Transverse colon (tissue), 4 donors: ENCODE results near the gene ZNF443. TPM values are rescaled to one million over a fixed set of nuclear protein-coding genes. Genes with fewer than 3 reads are reported as not detected.
"Not testable (repeated sequence)": the region's sequence is repeated elsewhere in the genome, so short reads cannot be mapped to it uniquely, and the experiment has no call there.

Source experiments
- DNase-seq: peaks from one replicate; pipeline ENCODE4 v3.0.0-alpha.2; 2019
- H3K27ac ChIP-seq, 4 donors: fragments of 200-600 bp; sonication (generic); 2 replicates each; pipeline ENCODE4 v1.5.1; 2016 to 2018; ENCODE audit warnings: inconsistent platforms in 4 of 4
- H3K27me3 ChIP-seq: fragments of 200-600 bp; sonication (generic); 2 replicates; pipeline ENCODE4 v1.5.1; 2017; ENCODE audit warnings: inconsistent platforms
- H3K36me3 ChIP-seq, 4 donors: fragments of 200-600 bp; sonication (generic); 2 replicates each; pipeline ENCODE4 v1.5.1; 2017 to 2019; ENCODE audit warnings: inconsistent platforms in 4 of 4
- H3K4me1 ChIP-seq, 4 donors: fragments of 200-600 bp; sonication (generic); 2 replicates each; pipeline ENCODE4 v1.5.1; 2017 to 2020; ENCODE audit warnings: inconsistent platforms in 4 of 4
- H3K4me3 ChIP-seq, 4 donors: fragments of 200-600 bp; sonication (generic); 1 replicate in 1 of 4; 2 replicates in 3 of 4; pipeline versions ENCODE4 v1.5.1 to v1.6.1; 2017 to 2019; ENCODE audit warnings: inconsistent platforms in 4 of 4
- H3K9me3 ChIP-seq, 2 donors: fragments of 200-600 bp; sonication (generic); 2 replicates each; pipeline ENCODE4 v1.5.1; 2017 to 2019; ENCODE audit warnings: inconsistent platforms in 2 of 2
- EP300 ChIP-seq: sonication (generic); formaldehyde crosslinking; IDR thresholded peaks from one replicate; pipeline ENCODE4 v1.6.1; 2017; ENCODE audit warnings: antibody characterized with exemption, low read depth
- POLR2A ChIP-seq: fragments of 450-650 bp; IDR thresholded peaks from one replicate; pipeline ENCODE4 v1.6.1; 2016; ENCODE audit warnings: antibody characterized with exemption, mild to moderate bottlenecking, moderate library complexity
- POLR2AphosphoS5 ChIP-seq, 3 donors: sonication (generic); formaldehyde crosslinking; IDR thresholded peaks; one replicate each; pipeline ENCODE4 v1.6.1; 2016; ENCODE audit warnings: antibody characterized with exemption in 3 of 3
- whole genome bisulfite sequencing, 2 donors: methylation state at CpG; one replicate each; pipeline ENCODE4 v1.1.5; 2018; ENCODE audit warnings: low coverage in 1 of 2; 5-methylcytosine and 5-hydroxymethylcytosine counted together
- in situ Hi-C, 4 donors: fragments of 200-750 bp; cut with MboI; loops; one replicate each; pipeline versions ENCODE4 v1.15.0 to v1.15.1; 2017; ENCODE audit warnings: low sequenced_read_pairs in 3 of 4, low pct_ligation_motif_present in 1 of 4, low pct_unique_long_range_greater_than_20kb in 1 of 4
- intact Hi-C: fragments of 100-400 bp; cut with DNase I; formaldehyde crosslinking; loops from one replicate; pipeline ENCODE4 v1.15.1; 2023; ENCODE audit warnings: low total_unique reads
- total RNA-seq, 4 donors: library from RNA; depleted of rRNA; stranded (reverse); fragments of >200 nt; gene quantifications; one replicate each; pipeline ENCODE4 v1.1.0, GENCODE V29; 2016
- TF ChIP-seq, protein P1 (sequence below), 5 experiments: fragments of 200-600 bp in 3 of 5; fragments of 450-650 bp in 2 of 5; sonication (generic) in 3 of 5; IDR thresholded peaks; 1 replicate in 2 of 5; 2 replicates in 3 of 5; pipeline ENCODE4 v1.5.1; 2016 to 2017; ENCODE audit warnings: antibody characterized with exemption in 5 of 5, inconsistent platforms in 3 of 5, mild to moderate bottlenecking in 2 of 5, moderate library complexity in 1 of 5

ZNF443 gene
- total RNA-seq, 4 donors from 2014 or later = 1.8 to 8.1 (median 7.0) TPM

DNA sequence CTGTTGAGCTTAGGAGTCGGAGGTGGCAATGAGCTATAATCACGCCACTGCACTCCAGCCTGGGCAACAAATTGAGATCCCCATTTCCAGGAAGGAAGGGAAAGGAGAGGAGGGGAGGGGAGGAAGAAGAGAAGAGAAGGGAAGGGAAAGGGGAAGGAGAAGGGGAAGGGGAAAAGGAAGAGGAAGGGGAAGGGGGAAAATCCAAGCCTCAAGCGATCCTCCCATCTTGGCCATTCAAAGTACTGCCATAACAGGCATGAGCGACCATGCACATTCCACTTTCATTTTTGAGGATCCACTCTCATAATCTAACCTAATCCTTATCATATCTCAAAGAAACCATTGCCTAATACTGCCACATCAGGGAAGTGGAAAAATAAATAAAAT lies 14.9 kb downstream of the ZNF443 start:
- H3K9me3 ChIP-seq = peaks cover 10 to 23% of the 10 kb centered on the region in 2 donors
- H3K27ac ChIP-seq = no peak overlapping the region
- DNase-seq = no peak
- H3K27me3 ChIP-seq = no peaks in the 10 kb centered on the region
- WGBS, 2 donors = 89 to 100% methylated on average over 3 to 4 of the region's 4 CpGs
- H3K36me3 ChIP-seq = peaks cover 0 to 23% (median 3%) of the 10 kb centered on the region in 4 donors
- TF ChIP-seq, protein P1, sequence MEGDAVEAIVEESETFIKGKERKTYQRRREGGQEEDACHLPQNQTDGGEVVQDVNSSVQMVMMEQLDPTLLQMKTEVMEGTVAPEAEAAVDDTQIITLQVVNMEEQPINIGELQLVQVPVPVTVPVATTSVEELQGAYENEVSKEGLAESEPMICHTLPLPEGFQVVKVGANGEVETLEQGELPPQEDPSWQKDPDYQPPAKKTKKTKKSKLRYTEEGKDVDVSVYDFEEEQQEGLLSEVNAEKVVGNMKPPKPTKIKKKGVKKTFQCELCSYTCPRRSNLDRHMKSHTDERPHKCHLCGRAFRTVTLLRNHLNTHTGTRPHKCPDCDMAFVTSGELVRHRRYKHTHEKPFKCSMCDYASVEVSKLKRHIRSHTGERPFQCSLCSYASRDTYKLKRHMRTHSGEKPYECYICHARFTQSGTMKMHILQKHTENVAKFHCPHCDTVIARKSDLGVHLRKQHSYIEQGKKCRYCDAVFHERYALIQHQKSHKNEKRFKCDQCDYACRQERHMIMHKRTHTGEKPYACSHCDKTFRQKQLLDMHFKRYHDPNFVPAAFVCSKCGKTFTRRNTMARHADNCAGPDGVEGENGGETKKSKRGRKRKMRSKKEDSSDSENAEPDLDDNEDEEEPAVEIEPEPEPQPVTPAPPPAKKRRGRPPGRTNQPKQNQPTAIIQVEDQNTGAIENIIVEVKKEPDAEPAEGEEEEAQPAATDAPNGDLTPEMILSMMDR (IDR thresholded peaks at IDR 0.05) = no peak
- TF ChIP-seq POLR2A (no peak), EP300 (no peak), POLR2AphosphoS5 (IDR thresholded peaks at IDR 0.05) (no peak)
- H3K4me3 ChIP-seq = no peak overlapping the region
- in situ Hi-C loops = no loop called here
- no peaks in the 10 kb centered on the region for H3K4me1 ChIP-seq
- intact Hi-C loops = no loop called here

DNA sequence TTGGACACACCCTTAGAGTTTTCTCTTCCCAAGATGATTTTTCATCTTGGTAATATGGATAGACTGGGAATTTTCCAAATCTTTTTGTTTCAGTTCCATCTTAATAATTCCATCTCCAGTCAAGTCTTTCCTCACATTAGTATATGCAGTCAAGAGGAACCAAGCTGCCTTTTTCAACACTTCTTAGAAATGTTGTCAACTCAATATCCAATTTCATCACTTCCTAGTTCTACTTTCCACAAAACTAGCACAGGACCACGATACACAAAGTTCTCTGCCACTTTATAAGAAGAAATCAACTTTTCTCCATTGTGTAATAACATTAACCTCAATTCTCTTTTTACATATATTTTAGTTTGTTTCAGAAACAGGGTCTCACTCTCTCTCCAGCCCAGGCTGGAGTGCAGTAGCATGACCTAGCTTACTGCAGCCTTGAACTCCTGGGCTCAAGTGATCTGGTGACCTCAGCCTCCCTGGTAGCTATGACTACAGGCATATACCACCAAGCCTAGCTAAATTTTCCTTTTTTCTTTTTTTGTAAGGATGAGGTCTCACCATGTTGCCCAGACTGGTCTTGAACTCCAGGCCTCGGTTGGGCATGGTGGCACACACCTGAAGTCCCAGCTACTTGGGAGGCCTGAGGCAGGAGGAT lies 15.5 kb downstream of the ZNF443 start:
- intact Hi-C loops = no loop called here
- peaks cover 5 to 18% of the 10 kb centered on the region in 2 donors for H3K9me3 ChIP-seq
- no peaks in the 10 kb centered on the region for H3K4me1 ChIP-seq
- 85 to 90% methylated on average over 1 to 2 of the region's 2 CpGs for WGBS, 2 donors
- H3K4me3 ChIP-seq = no peak overlapping the region
- in situ Hi-C loops = no loop called here
- no peak for TF ChIP-seq EP300
- TF ChIP-seq POLR2AphosphoS5 (IDR thresholded peaks at IDR 0.05) = no peak
- TF ChIP-seq POLR2A = no peak
- H3K27ac ChIP-seq = no peak overlapping the region
- H3K36me3 ChIP-seq = peaks cover 0 to 18% (median under 1%) of the 10 kb centered on the region in 4 donors
- DNase-seq = no peak
- H3K27me3 ChIP-seq = no peaks in the 10 kb centered on the region

GRCh38 chr19:12417273-12417672 lies 23.5 kb downstream of the ZNF443 start:
- H3K4me3 ChIP-seq, H3K36me3 ChIP-seq, H3K27ac ChIP-seq, H3K4me1 ChIP-seq, H3K27me3 ChIP-seq, H3K9me3 ChIP-seq, in situ Hi-C loops, DNase-seq, intact Hi-C loops: not testable (repeated sequence)
- WGBS, 2 donors = 89 to 90% methylated on average over 2 to 5 of the region's 5 CpGs

DNA sequence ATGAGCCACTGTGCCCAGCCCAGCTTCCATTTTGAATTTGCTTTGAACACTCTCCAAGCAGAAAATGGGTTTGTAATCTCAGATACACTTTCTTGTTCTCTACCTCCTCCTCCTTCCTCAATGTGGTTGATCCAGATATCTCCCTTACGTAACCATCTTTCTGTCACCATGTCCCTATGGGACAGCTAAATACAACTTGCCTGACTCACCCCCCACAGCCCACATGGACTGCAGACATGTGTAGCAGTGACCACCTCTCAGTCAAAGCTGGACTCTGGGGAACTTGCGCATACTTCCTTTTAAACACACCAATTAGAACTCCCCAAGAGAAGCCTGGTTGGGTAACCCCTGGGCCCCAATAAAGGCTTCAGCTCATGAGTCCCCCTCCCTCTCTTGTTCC lies 28.9 kb downstream of the ZNF443 start:
- Histone ChIP-seq H3K4me1 (no peaks in the 10 kb centered on the region), H3K9me3 (no peaks in the 10 kb centered on the region), H3K27me3 (no peaks in the 10 kb centered on the region), H3K4me3 (no peak overlapping the region), H3K27ac (no peak overlapping the region), H3K36me3 (no peaks in the 10 kb centered on the region)
- TF ChIP-seq POLR2AphosphoS5 (IDR thresholded peaks at IDR 0.05) (no peak), EP300 (no peak), POLR2A (no peak)
- TF ChIP-seq, protein P1 (IDR thresholded peaks at IDR 0.05) = no peak
- 90% methylated on average over 2 of the region's 2 CpGs; no CpG with 5 or more reads in 1 of the 2 donors for WGBS, 2 donors
- in situ Hi-C loops (no loop called here), intact Hi-C loops (no loop called here)
- no peak for DNase-seq

GRCh38 chr19:12400633-12401502 lies 40.0 kb downstream of the ZNF443 start, which contains the start of gene ZNF799:
ZNF799 (minus strand) TSS chr19:12401271; CDS start chr19:12401070, 201 bp downstream.
- Histone ChIP-seq H3K4me1 (peaks cover 0 to 14% (median 6%) of the 10 kb centered on the region in 4 donors), H3K36me3 (no peaks in the 10 kb centered on the region), H3K27ac (peak within 1 kb of the TSS; percentile 88 to 97 (median 90)), H3K9me3 (no peaks in the 10 kb centered on the region), H3K27me3 (no peaks in the 10 kb centered on the region), H3K4me3 (peak within 1 kb of the TSS; percentile 70 to 91 (median 76))
- 0% methylated on average over 3 to 47 of the region's 71 CpGs for WGBS, 2 donors
- TF ChIP-seq, protein P1 (IDR thresholded peaks at IDR 0.05) = peak in 2 of 5 experiments; percentile 7 to 23
- TF ChIP-seq POLR2A (peak; percentile 71), POLR2AphosphoS5 (IDR thresholded peaks at IDR 0.05) (peak; percentile 76 to 85 (median 83)), EP300 (peak; percentile 9)
- in situ Hi-C loops = no loop called here
- DNase-seq = peak; percentile 98
- intact Hi-C loops = no loop called here
